Tibial artery (tissue), 4 donors: ENCODE data around the gene DOK7.

ENCODE experiments used
- DNase-seq, 2 donors: peaks; one replicate each; pipeline ENCODE4 v3.0.0-alpha.2; 2019
- H3K27ac ChIP-seq, 2 donors: fragments of 200-600 bp; sonication (generic) in 1 of 2; 1 replicate in 1 of 2; 2 replicates in 1 of 2; pipeline ENCODE4 v1.5.1; 2018 to 2019; ENCODE audit warnings: mild to moderate bottlenecking in 1 of 2
- H3K27me3 ChIP-seq, 2 donors: fragments of 200-600 bp; sonication (generic) in 1 of 2; one replicate each; pipeline versions ENCODE4 v1.5.1 to v1.6.0; 2016 to 2019
- H3K36me3 ChIP-seq, 3 donors: fragments of 200-600 bp; sonication (generic) in 2 of 3; one replicate each; pipeline ENCODE4 v1.5.1; 2016 to 2019; ENCODE audit warnings: mild to moderate bottlenecking in 2 of 3
- H3K4me1 ChIP-seq, 4 donors: fragments of 200-600 bp; sonication (generic) in 2 of 4; 1 replicate in 3 of 4; 2 replicates in 1 of 4; pipeline ENCODE4 v1.5.1; 2016 to 2019
- H3K4me3 ChIP-seq, 2 donors: fragments of 200-600 bp; sonication (generic) in 1 of 2; 1 replicate in 1 of 2; 2 replicates in 1 of 2; pipeline ENCODE4 v1.5.1; 2018 to 2019; ENCODE audit warnings: mild to moderate bottlenecking in 2 of 2
- H3K9me3 ChIP-seq, 3 donors: fragments of 200-600 bp; sonication (generic) in 1 of 3; one replicate each; pipeline ENCODE4 v1.5.1; 2016 to 2019
- CTCF ChIP-seq, 2 experiments: fragments of 200-600 bp in 1 of 2; fragments of 450-650 bp in 1 of 2; IDR thresholded peaks; one replicate each; pipeline ENCODE4 v1.5.1; 2017 to 2019; ENCODE audit warnings: antibody characterized with exemption in 2 of 2, mild to moderate bottlenecking in 1 of 2, moderate library complexity in 1 of 2
- intact Hi-C: fragments of 100-400 bp; cut with DNase I; formaldehyde crosslinking; loops from one replicate; pipeline ENCODE4 v1.15.0; 2023; ENCODE audit warnings: low total_unique reads

DOK7 gene

DNA sequence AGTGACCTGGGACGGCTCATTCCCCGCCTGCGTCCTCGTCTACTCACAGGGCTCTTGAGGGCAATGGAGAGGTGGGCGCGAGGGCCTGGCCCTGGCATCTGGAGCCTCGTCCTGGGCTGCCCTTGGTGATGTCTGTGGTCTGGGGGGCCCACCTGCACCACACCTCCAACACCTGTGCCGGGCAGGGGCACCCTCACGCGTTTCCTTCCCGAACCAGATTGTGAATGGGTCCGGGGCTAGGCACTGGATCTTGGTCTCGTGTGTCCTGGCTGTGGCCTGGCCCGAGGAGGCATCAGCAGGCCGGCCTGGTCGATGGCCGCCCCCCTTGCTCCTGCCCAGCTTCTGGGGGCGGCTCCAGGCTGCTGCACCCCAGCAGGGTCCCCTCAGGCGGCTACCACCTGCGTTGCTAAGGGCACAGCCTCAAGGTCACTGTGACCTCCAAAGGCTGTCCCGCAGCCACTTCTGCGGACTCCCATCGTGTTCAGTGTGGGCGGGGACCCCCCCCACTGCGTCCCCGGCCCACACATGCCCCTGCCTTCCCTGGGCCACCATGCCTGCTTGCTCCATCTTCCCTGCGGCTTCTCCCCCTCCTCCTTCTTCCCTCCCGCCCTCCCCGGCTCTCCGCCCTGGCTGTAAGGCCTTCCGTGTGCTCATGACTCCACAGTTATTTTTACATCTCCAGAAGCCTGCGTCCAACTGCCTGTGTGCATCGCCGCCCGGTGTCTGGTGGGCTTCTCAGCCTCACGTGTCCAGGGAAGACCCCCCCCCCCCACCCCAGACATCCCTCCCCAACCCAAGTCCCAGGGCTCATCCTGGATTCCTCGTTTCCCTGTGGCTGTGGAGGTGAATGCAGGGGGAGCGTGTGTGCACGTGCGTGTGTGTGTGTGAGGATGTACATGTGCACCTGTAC, 3.8 kb downstream of the DOK7 start:
- Histone ChIP-seq H3K9me3 (no peaks in the 10 kb centered on the region), H3K4me1 (peaks cover 0 to 27% (median 22%) of the 10 kb centered on the region in 4 donors), H3K27me3 (no peaks in the 10 kb centered on the region), H3K4me3 (no peak overlapping the region), H3K27ac (no peak overlapping the region), H3K36me3 (no peaks in the 10 kb centered on the region)
- intact Hi-C loops, result no loop called here
- DNase-seq, result no peak
- no peak for TF ChIP-seq CTCF (IDR thresholded peaks at IDR 0.05)

- Histone ChIP-seq H3K27ac (no peak overlapping the region), H3K4me3 (no peak overlapping the region), H3K9me3 (no peaks in the 10 kb centered on the region), H3K4me1 (peaks cover 0 to 21% (median 16%) of the 10 kb centered on the region in 4 donors), H3K27me3 (no peaks in the 10 kb centered on the region), H3K36me3 (no peaks in the 10 kb centered on the region)
- DNase-seq, result no peak
- no peak for TF ChIP-seq CTCF (IDR thresholded peaks at IDR 0.05)
- intact Hi-C loops, result no loop called here
Observed at GRCh38 chr4:3467601-3468031, 4.5 kb downstream of the DOK7 start.

DNA sequence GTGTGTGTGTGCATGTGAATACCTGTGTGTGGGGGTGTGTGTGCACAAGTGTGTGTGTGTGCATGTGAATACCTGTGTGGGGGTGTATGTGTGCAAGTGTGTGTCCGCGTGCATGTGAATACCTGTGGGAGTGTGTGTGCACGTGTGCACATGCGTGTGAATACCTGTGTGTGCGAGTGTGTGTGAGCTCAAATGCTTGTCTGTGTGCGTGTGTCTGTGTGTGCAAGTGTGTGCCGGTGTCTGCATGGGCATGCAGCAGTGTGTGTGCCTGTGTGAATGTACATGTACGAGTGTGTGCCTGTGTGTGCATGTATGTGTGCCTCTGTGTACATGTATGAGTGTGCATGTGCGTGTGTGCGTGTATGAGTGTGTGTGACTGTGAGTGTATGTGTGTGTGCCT, 5.0 kb downstream of the DOK7 start:
- H3K9me3 ChIP-seq, result no peaks in the 10 kb centered on the region
- no peak overlapping the region for H3K27ac ChIP-seq
- peaks cover 0 to 2% of the 10 kb centered on the region in 2 donors for H3K27me3 ChIP-seq
- H3K4me3 ChIP-seq, result no peak overlapping the region
- intact Hi-C loops, result no loop called here
- H3K4me1 ChIP-seq, result peaks cover 0 to 17% (median 11%) of the 10 kb centered on the region in 4 donors
- H3K36me3 ChIP-seq, result no peaks in the 10 kb centered on the region
- DNase-seq, result no peak
- no peak for TF ChIP-seq CTCF (IDR thresholded peaks at IDR 0.05)

GRCh38 chr4:3468804-3469203, 5.7 kb downstream of the DOK7 start:
- H3K4me1 ChIP-seq, result peaks cover 0 to 10% (median 5%) of the 10 kb centered on the region in 4 donors

More at GRCh38 chr4:3468804-3469203, 5.7 kb downstream of the DOK7 start:
- intact Hi-C loops, result no loop called here
- TF ChIP-seq CTCF (IDR thresholded peaks at IDR 0.05), result no peak
- no peak for DNase-seq
- Histone ChIP-seq H3K4me3 (no peak overlapping the region), H3K36me3 (no peaks in the 10 kb centered on the region), H3K27ac (no peak overlapping the region), H3K27me3 (peaks cover 0 to 3% of the 10 kb centered on the region in 2 donors), H3K9me3 (no peaks in the 10 kb centered on the region)
